ENCODE results near the gene OCRL.

The OCRL gene

GRCh38 chrX:129638917-129639316 lies 98.9 kb downstream of the OCRL start:
- no peak for DNase-seq

GRCh38 chrX:129640737-129641136 lies 100.7 kb downstream of the OCRL start:
- no peak for DNase-seq

- no peak for DNase-seq
Observed at GRCh38 chrX:129641469-129641868, 101.4 kb downstream of the OCRL start.

- no peak for DNase-seq
Observed at GRCh38 chrX:129641941-129642340, 101.9 kb downstream of the OCRL start.

All from activated CD4-positive, alpha-beta T cell treated with anti-CD3 and anti-CD28 coated beads for 4 hours (primary cell).